H1 (cell line): ENCODE results near the gene CARD11. TPM values are rescaled to one million over a fixed set of nuclear protein-coding genes. Genes with fewer than 3 reads are reported as not detected.

ENCODE experiments used
- CTCF ChIA-PET: fragments of 300-600 bp; sonication (Branson Sonifier 250); formaldehyde crosslinking; loops from one replicate; lab custom pipeline; 2021; ENCODE audit not compliant: partially characterized antibody; lab: Charles Lee
- POLR2A ChIA-PET: fragments of 300-600 bp; sonication (Branson Sonifier 250); formaldehyde crosslinking; loops from one replicate; lab custom pipeline; 2021; ENCODE audit warnings: inconsistent platforms; ENCODE audit not compliant: partially characterized antibody; lab: Charles Lee
- DNase-seq, 2 experiments: peaks; one replicate each; pipeline versions ENCODE4 v3.0.0 to v3.0.0-alpha.2; 2010 to 2022; ENCODE audit warnings: low spot score in 2 of 2, low read depth in 1 of 2, mixed read lengths in 1 of 2
- FAIRE-seq: peaks from 2 replicates; lab custom pipeline; 2011; peaks lifted over from hg19 to GRCh38; lab: Jason Lieb, UNC
- H2AFZ ChIP-seq: 2 replicates; pipeline ENCODE4 v1.8.1; 2012; ENCODE audit warnings: low read length, inconsistent platforms
- H2AK5ac ChIP-seq: 2 replicates; pipeline ENCODE4 v1.6.1; 2013; ENCODE audit warnings: low read depth, low read length
- H2BK120ac ChIP-seq: replicated peaks from 2 replicates; pipeline ENCODE3; 2013; ENCODE audit warnings: low read depth, low read length, inconsistent platforms
- H2BK12ac ChIP-seq: 2 replicates; pipeline ENCODE4 v1.6.1; 2013; ENCODE audit warnings: low read depth, low read length
- H2BK15ac ChIP-seq: 2 replicates; pipeline ENCODE4 v1.6.1; 2013; ENCODE audit warnings: low read length
- H2BK20ac ChIP-seq: 2 replicates; pipeline ENCODE4 v1.6.1; 2013; ENCODE audit warnings: low read length
- H2BK5ac ChIP-seq: 2 replicates; pipeline ENCODE4 v1.6.1; 2013; ENCODE audit warnings: low read depth, low read length
- H3K14ac ChIP-seq: 2 replicates; pipeline ENCODE4 v1.6.1; 2013; ENCODE audit warnings: inconsistent platforms; ENCODE audit not compliant: insufficient read length
- H3K18ac ChIP-seq: 2 replicates; pipeline ENCODE4 v1.6.1; 2013; ENCODE audit warnings: low read length; ENCODE audit errors: extremely low read depth
- H3K23ac ChIP-seq: 2 replicates; pipeline ENCODE4 v1.6.1; 2013; ENCODE audit warnings: inconsistent platforms; ENCODE audit not compliant: insufficient read length
- H3K23me2 ChIP-seq: 2 replicates; pipeline ENCODE4 v1.6.1; 2013; ENCODE audit warnings: low read depth, low read length
- H3K27ac ChIP-seq: 2 replicates; pipeline ENCODE4 v1.6.1; 2011; ENCODE audit warnings: low read depth, low read length, inconsistent platforms
- H3K27me3 ChIP-seq, 4 experiments: replicated peaks in 1 of 4; 1 replicate in 1 of 4; 2 replicates in 3 of 4; pipeline versions ENCODE4 v1.6.1 to v1.8.1; 2011 to 2013; ENCODE audit warnings: low read length in 3 of 4, mild to moderate bottlenecking in 3 of 4, inconsistent platforms in 2 of 4, mixed read lengths in 2 of 4, moderate library complexity in 1 of 4; ENCODE audit not compliant: control insufficient read depth in 3 of 4, insufficient read depth in 3 of 4; ENCODE audit errors: extremely low read depth in 1 of 4
- H3K36me3 ChIP-seq, 4 experiments: 2 replicates each; pipeline versions ENCODE4 v1.6.1 to v1.8.1; 2011 to 2013; ENCODE audit warnings: mild to moderate bottlenecking in 4 of 4, low read length in 3 of 4, moderate library complexity in 2 of 4, control low read depth in 1 of 4, inconsistent platforms in 1 of 4; ENCODE audit not compliant: insufficient read depth in 4 of 4, control insufficient read depth in 2 of 4
- H3K4ac ChIP-seq: replicated peaks from 2 replicates; pipeline ENCODE3; 2013; ENCODE audit warnings: low read length, low read depth, mixed read lengths, inconsistent platforms; ENCODE audit not compliant: insufficient read length
- H3K4me1 ChIP-seq, 4 experiments: replicated peaks in 1 of 4; 1 replicate in 1 of 4; 2 replicates in 3 of 4; pipeline versions ENCODE4 v1.6.1 to v1.8.1; 2011 to 2013; ENCODE audit warnings: low read length in 3 of 4, inconsistent platforms in 2 of 4, mixed read lengths in 1 of 4; ENCODE audit not compliant: insufficient read depth in 4 of 4, control insufficient read depth in 3 of 4
- H3K4me2 ChIP-seq, 2 experiments: 2 replicates each; pipeline versions ENCODE4 v1.6.1 to v1.8.1; 2011 to 2013; ENCODE audit warnings: low read depth in 2 of 2, low read length in 2 of 2, control low read depth in 1 of 2, inconsistent platforms in 1 of 2, mild to moderate bottlenecking in 1 of 2; ENCODE audit not compliant: insufficient read depth in 1 of 2
- H3K4me3 ChIP-seq, 4 experiments: fragments of 200-600, 300-600 bp in 1 of 4; sonication (generic), shearing (Covaris generic), sonication (Bioruptor Twin) in 1 of 4; 2 replicates each; pipeline versions ENCODE4 v1.5.1 to v1.8.1; 2011 to 2016; ENCODE audit warnings: low read length in 4 of 4, low read depth in 3 of 4, control low read depth in 2 of 4, inconsistent platforms in 2 of 4, mild to moderate bottlenecking in 2 of 4, mixed read lengths in 1 of 4, moderate library complexity in 1 of 4; ENCODE audit not compliant: insufficient read depth in 2 of 4; ENCODE audit errors: extremely low read depth in 1 of 4
- H3K56ac ChIP-seq: replicated peaks from 2 replicates; pipeline ENCODE3; 2013; ENCODE audit warnings: low read depth, mild to moderate bottlenecking, mixed read lengths, low read length, inconsistent platforms; ENCODE audit not compliant: insufficient read length
- H3K79me1 ChIP-seq: 2 replicates; pipeline ENCODE4 v1.6.1; 2013; ENCODE audit warnings: low read depth, low read length, control low read depth
- H3K79me2 ChIP-seq, 2 experiments: 2 replicates each; pipeline versions ENCODE4 v1.6.1 to v1.8.1; 2012 to 2013; ENCODE audit warnings: low read length in 2 of 2, mild to moderate bottlenecking in 2 of 2, inconsistent platforms in 1 of 2; ENCODE audit not compliant: insufficient read depth in 2 of 2, control insufficient read depth in 1 of 2
- H3K9ac ChIP-seq, 4 experiments: replicated peaks in 1 of 4; 1 replicate in 1 of 4; 2 replicates in 3 of 4; pipeline versions ENCODE4 v1.6.1 to v1.8.1; 2011 to 2013; ENCODE audit warnings: low read depth in 3 of 4, low read length in 3 of 4, control low read depth in 2 of 4, mild to moderate bottlenecking in 2 of 4, moderate library complexity in 2 of 4, inconsistent platforms in 1 of 4; ENCODE audit errors: extremely low read depth in 1 of 4
- H3K9me3 ChIP-seq, 2 experiments: 2 replicates each; pipeline versions ENCODE4 v1.6.1 to v1.8.1; 2012 to 2013; ENCODE audit warnings: mild to moderate bottlenecking in 2 of 2, moderate library complexity in 2 of 2, control low read depth in 1 of 2, inconsistent platforms in 1 of 2, low read depth in 1 of 2, low read length in 1 of 2, mixed read lengths in 1 of 2; ENCODE audit not compliant: insufficient read depth in 2 of 2
- H4K20me1 ChIP-seq, 2 experiments: replicated peaks in 1 of 2; 2 replicates each; pipeline versions ENCODE3 to v1.8.1; 2011 to 2013; ENCODE audit warnings: inconsistent platforms in 2 of 2, low read length in 2 of 2, mild to moderate bottlenecking in 1 of 2; ENCODE audit not compliant: insufficient read depth in 2 of 2, control insufficient read depth in 1 of 2
- H4K5ac ChIP-seq: 2 replicates; pipeline ENCODE4 v1.6.1; 2013; ENCODE audit warnings: low read length, low read depth, mixed read lengths, inconsistent platforms; ENCODE audit not compliant: insufficient read length
- H4K8ac ChIP-seq: 2 replicates; pipeline ENCODE4 v1.8.0; 2013; ENCODE audit warnings: mild to moderate bottlenecking, moderate library complexity, low read length, inconsistent platforms; ENCODE audit not compliant: insufficient read depth; ENCODE audit errors: extremely low read depth
- H4K91ac ChIP-seq: replicated peaks from 2 replicates; pipeline ENCODE3; 2013; ENCODE audit warnings: low read length, mixed read lengths, inconsistent platforms; ENCODE audit not compliant: insufficient read length
- CTCF ChIP-seq, 3 experiments: IDR thresholded peaks; 1 replicate in 2 of 3; 2 replicates in 1 of 3; pipeline versions ENCODE4 v1.5.1 to v1.6.1; 2011; ENCODE audit warnings: low read length in 3 of 3, mild to moderate bottlenecking in 3 of 3, inconsistent platforms in 2 of 3, low read depth in 1 of 3, moderate library complexity in 1 of 3; ENCODE audit not compliant: insufficient read depth in 1 of 3; ENCODE audit errors: control extremely low read depth in 1 of 3
- NANOG ChIP-seq: IDR thresholded peaks from 2 replicates; pipeline ENCODE4 v1.6.1; 2011; ENCODE audit warnings: low read length, low read depth, mild to moderate bottlenecking, inconsistent platforms; ENCODE audit not compliant: insufficient read depth, poor library complexity, severe bottlenecking
- POU5F1 ChIP-seq: IDR thresholded peaks from 2 replicates; pipeline ENCODE4 v1.6.1; 2011; ENCODE audit warnings: low read depth, mild to moderate bottlenecking, low read length, moderate library complexity
- RAD21 ChIP-seq, 2 experiments: IDR thresholded peaks in 1 of 2; conservative IDR thresholded peaks in 1 of 2; 2 replicates each; pipeline ENCODE4 v1.6.1; 2011; ENCODE audit warnings: low read depth in 2 of 2, low read length in 2 of 2, improper control_type of control experiment in 1 of 2, inconsistent platforms in 1 of 2, mild to moderate bottlenecking in 1 of 2, moderate library complexity in 1 of 2
- SUZ12 ChIP-seq: fragments of 200-600 bp; sonication (generic); IDR thresholded peaks from 2 replicates; pipeline ENCODE4 v1.6.1; 2012; ENCODE audit warnings: mild to moderate bottlenecking, inconsistent platforms, low read length, moderate library complexity, mixed read lengths
- TCF12 ChIP-seq: IDR thresholded peaks from 2 replicates; pipeline ENCODE4 v1.6.1; 2011; ENCODE audit warnings: low read depth, mild to moderate bottlenecking, low read length
- WGBS, 2 experiments: shearing (Covaris generic) in 1 of 2; methylation state at CpG; one replicate each; pipeline versions ENCODE4 v1.1.6 to v1.1.7; 2013 to 2015; ENCODE audit warnings: low lambda C conversion rate in 2 of 2, mixed read lengths in 2 of 2, inconsistent platforms in 1 of 2, low coverage in 1 of 2, missing lambda C conversion rate in 1 of 2; ENCODE audit not compliant: insufficient replicate concordance in 2 of 2, insufficient coverage in 1 of 2, insufficient read length in 1 of 2; ENCODE audit errors: extremely low coverage in 1 of 2, missing lambda C conversion rate in 1 of 2; 5-methylcytosine and 5-hydroxymethylcytosine counted together
- polyA plus RNA-seq, 7 experiments: library from polyadenylated mRNA; depleted of rRNA in 3 of 7; stranded (reverse) in 5 of 7; unstranded in 2 of 7; fragments of >200 nt in 5 of 7; fragments of 200-250 nt in 2 of 7; gene quantifications; 1 replicate in 5 of 7; 2 replicates in 1 of 7; 4 replicates in 1 of 7; pipeline versions ENCODE4 v1.2.1 to v1.2.3, GENCODE V29; 2011 to 2013; ENCODE audit warnings: missing spikeins in 2 of 7, mixed read lengths in 2 of 7
- total RNA-seq: library from RNA; stranded (reverse); fragmentation: NEBNext Ultra II Directional; extraction: Animal tissue kit (Norgen Biotek cat#: 25700); gene quantifications from 2 replicates; pipeline ENCODE4 v1.2.1, GENCODE V29; 2021

CARD11 gene
- total and polyA plus RNA-seq, 2 of the 8 experiments (the other 6 are each of a cell fraction or from before 2014, with no cell fraction given): 12.6 to 29.8 TPM

- H3K56ac ChIP-seq: no peak overlapping the region
- no peaks in the 10 kb centered on the region for H3K79me1 ChIP-seq
- H2BK5ac ChIP-seq: no peak overlapping the region; the same call in 1 of the 2 replicates
- no peak overlapping the region for H3K23ac ChIP-seq
- no peak overlapping the region for H3K4me2 ChIP-seq
- CTCF ChIA-PET: interaction anchor here (0.6 to 4.1 kb wide), 69 partner anchors 10 to 1592 kb away, joined by 3 to 34 read pairs (median 4); no protein-coding TSS in a partner anchor
- H3K36me3 ChIP-seq: no peaks in the 10 kb centered on the region
- no peaks in the 10 kb centered on the region for H3K27me3 ChIP-seq
- H4K8ac ChIP-seq: peak overlapping the region; percentile 52; the same call in 1 of the 2 replicates
- H3K4me1 ChIP-seq: peaks cover 0 to 9% (median 4%) of the 10 kb centered on the region in 4 experiments; a peak in 5 of 7 replicates
- H3K18ac ChIP-seq: no peak overlapping the region
- H2BK12ac ChIP-seq: peak overlapping the region; percentile 80; the same call in 1 of the 2 replicates
- POLR2A ChIA-PET: interaction anchor here (0.5 to 2.7 kb wide), 4 partner anchors 10 to 851 kb away, joined by 3 to 18 read pairs (median 3); no protein-coding TSS in a partner anchor
- 63% methylated on average over 17 of the region's 17 CpGs; no CpG with 5 or more reads in 1 of the 2 experiments for WGBS, 2 experiments
- H4K5ac ChIP-seq: no peak overlapping the region
- TF ChIP-seq NANOG (peak; percentile 21), RAD21 (IDR thresholded peaks at IDR 0.05 in 1 of 2, conservative IDR thresholded peaks at IDR 0.05 in 1 of 2; ENCODE audit: low read depth in 2 of 2, low read length in 2 of 2) (peak; percentile 96), POU5F1 (no peak), SUZ12 (no peak), CTCF (IDR thresholded peaks at IDR 0.05; ENCODE audit: control extremely low read depth in 1 of 3, insufficient read depth in 1 of 3, low read depth in 1 of 3, low read length in 3 of 3) (peak; percentile 78 to 90 (median 84)), TCF12 (no peak)
- no peak overlapping the region for H3K4me3 ChIP-seq
- H3K9me3 ChIP-seq: no peaks in the 10 kb centered on the region
- H3K79me2 ChIP-seq: no peaks in the 10 kb centered on the region
- no peak overlapping the region for H3K9ac ChIP-seq
- peak in 1 of 2 experiments; percentile 90 for DNase-seq
- no peak overlapping the region for H2BK120ac ChIP-seq
- H3K27ac ChIP-seq: no peak overlapping the region
- H2BK15ac ChIP-seq: peak overlapping the region; percentile 95; the same call in 1 of the 2 replicates
- no peaks in the 10 kb centered on the region; the same call in 1 of the 2 replicates for H3K23me2 ChIP-seq
- H2BK20ac ChIP-seq: no peak overlapping the region
- FAIRE-seq: peak; percentile 93
- peak overlapping the region; percentile 22 for H4K91ac ChIP-seq
- no peak overlapping the region for H3K14ac ChIP-seq
- H2AFZ ChIP-seq: no peak overlapping the region
- no peak overlapping the region for H2AK5ac ChIP-seq
- no peak overlapping the region for H3K4ac ChIP-seq
- H4K20me1 ChIP-seq: no peaks in the 10 kb centered on the region
Measured at GRCh38 chr7:2864999-2865670, 178.5 kb downstream of the CARD11 start.
